GM19452 (cell line): Measurements from ENCODE around the gene HIGD2A.
"Not testable (repeated sequence)": the region's sequence is repeated elsewhere in the genome, so short reads cannot be mapped to it uniquely, and the experiment has no call there.

Experiments
- ATAC-seq: cut with Tn5 transposase; IDR thresholded peaks from one replicate; pipeline ENCODE4 v1.9.1; 2021; ENCODE audit not compliant: unreplicated experiment

HIGD2A gene

GRCh38 chr5:176394096-176394495, 5.5 kb downstream of the HIGD2A start:
- no peak for ATAC-seq

- ATAC-seq, result no peak
Measured at GRCh38 chr5:176394881-176395675, 6.5 kb downstream of the HIGD2A start.

DNA sequence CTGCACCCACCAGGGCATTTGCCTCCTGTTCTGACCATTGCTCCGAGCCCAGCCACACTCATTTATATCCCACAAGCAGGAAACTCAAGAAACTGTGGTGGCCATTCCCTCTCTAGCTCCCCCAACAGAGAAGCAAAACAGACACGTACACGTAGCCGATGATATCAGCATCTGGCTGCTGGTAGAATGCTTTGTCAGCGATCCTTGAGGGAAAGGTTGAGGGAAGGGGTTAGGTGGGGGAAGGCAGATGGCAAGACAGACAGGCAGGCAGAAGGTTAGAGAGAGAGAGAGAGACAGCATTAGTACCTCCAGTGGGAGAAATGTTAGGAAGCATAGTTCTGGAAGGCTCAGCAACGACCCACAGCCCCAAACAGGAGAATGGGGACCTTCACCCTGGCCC, 7.8 kb downstream of the HIGD2A start:
- ATAC-seq, result no peak

GRCh38 chr5:176397736-176398420, 9.3 kb downstream of the HIGD2A start:
- ATAC-seq, result no peak

GRCh38 chr5:176400382-176401156, 12.0 kb downstream of the HIGD2A start:
- no peak for ATAC-seq

DNA sequence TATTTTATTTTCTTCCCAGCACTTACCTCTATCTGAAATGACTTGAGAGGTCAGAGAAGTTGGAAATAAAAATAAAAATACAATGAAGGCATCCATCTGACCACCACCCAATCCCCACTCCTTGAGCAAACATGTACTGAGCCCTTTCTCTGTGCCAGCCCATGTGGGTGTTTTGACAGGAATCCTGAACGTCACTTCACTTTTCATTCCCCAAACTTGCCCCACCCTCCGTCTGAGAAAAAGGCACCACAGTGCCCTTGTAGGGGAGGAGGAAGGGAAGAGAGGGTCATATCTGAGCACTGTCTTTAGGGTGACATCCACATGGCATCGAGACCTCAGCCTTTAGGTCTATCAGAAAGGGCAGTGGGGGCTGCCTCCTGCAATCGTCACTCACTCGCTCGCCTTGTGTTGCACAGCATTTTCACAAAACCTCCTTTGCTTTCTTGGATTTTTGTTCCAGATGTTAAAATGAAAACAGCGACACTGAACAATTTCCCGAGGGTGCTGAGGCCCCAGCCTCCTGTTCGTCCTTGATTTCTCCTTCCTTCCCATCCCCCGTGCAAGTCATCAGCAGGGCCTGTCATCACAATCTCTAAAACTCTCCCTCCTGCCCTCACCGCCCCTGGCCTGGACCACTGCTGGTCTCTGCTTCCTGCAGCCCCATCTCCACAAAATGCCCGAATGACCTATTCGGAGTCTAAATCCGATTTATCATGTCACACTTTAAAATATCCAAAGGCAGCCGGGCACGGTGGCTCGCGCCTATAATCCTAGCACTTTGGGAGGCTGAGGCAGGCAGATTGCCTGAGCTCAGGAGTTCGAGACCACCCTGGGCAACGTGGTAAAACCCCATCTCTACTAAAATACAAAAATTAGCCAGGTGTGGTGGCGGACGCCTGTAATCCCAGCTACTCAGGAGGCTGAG, 13.0 kb downstream of the HIGD2A start:
- no peak for ATAC-seq

GRCh38 chr5:176405656-176406435, 17.3 kb downstream of the HIGD2A start:
- ATAC-seq, result no peak

- no peak for ATAC-seq
Measured at GRCh38 chr5:176406436-176407052, 18.0 kb downstream of the HIGD2A start.

- ATAC-seq, result no peak
Measured at GRCh38 chr5:176407456-176408251, 19.1 kb downstream of the HIGD2A start.

- ATAC-seq, result not testable (repeated sequence)
Measured at GRCh38 chr5:176408252-176408573, 19.7 kb downstream of the HIGD2A start.

DNA sequence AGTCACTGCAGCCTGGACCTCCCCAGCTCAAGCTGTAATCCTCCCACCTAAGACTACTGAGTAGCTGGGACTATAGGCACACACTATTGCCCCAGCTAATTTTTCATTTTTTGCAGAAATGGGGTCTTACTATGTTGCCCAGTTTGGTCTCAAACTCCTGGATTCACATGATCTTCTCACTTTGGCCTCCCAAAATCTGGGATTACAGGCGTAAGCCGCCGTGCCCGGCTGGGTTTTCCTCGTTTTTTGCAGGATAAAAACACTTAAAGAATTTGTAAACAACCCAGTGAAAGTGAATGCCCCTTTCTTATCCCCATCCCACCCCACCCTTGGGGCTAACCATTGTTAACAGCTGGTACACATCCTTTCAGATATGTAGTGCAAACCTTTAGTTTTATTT, 20.0 kb downstream of the HIGD2A start:
- no peak for ATAC-seq

- ATAC-seq, result no peak
Measured at GRCh38 chr5:176409765-176410164, 21.2 kb downstream of the HIGD2A start.

- no peak for ATAC-seq
Measured at GRCh38 chr5:176410486-176411180, 22.1 kb downstream of the HIGD2A start.

DNA sequence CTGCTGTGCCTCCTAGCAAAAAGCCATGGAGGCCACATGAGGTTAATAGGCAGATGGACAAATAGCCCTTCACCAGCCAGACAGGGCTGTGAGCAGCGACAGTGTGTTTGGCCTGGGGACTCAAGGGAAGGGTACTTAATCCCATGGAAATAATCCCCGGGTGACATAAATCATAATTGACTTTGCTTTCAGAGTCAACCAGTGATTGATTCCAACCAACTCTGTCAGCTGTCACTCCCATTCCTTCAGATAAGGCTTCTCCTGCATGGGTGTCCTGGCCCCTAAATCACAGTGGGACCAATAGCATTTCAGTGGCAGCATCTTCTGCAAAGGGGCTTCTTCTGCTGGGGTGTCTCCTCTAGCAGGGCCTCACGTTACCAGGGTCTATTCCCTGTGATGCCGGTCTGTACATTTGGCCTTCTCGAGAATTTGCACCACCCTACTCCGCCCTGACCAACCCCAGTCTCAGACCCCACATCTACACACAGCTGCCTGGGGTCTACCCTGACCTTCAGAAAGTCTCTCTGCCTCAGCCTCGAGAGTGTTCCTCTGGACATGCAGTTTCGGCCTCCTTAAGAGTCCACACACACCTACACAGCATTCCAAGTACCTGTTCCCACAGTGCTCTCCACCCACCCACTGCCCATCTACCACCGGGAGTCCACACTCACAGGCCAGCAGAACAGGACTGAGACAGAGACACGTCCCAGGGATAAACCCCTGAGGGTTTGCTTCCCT, 24.1 kb downstream of the HIGD2A start:
- ATAC-seq, result no peak

- no peak for ATAC-seq
Measured at GRCh38 chr5:176413255-176413565, 24.7 kb downstream of the HIGD2A start.

DNA sequence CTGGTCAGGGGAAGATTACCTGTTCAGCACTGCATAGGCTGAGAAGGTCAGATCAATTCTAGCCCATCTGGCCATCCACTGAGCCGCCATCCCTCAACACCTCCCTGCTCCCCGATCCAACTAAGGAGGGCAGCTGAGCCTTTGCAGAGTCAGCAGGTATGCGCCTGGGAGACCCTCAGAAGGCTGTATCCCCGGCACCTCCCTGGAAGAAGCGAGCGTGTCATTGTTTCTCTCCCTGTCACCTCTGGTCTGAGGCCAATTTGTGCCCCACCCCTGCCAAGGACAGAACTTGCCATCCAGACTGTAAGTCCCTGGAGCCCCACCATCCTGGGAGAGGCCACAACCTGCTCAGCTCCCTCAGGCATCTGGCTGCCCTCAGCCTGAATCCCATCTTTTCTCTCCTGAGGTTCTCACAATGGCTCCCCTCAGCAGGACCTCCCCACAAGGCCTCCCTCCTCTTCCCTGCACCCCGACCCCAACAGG, 25.2 kb downstream of the HIGD2A start:
- ATAC-seq, result no peak

DNA sequence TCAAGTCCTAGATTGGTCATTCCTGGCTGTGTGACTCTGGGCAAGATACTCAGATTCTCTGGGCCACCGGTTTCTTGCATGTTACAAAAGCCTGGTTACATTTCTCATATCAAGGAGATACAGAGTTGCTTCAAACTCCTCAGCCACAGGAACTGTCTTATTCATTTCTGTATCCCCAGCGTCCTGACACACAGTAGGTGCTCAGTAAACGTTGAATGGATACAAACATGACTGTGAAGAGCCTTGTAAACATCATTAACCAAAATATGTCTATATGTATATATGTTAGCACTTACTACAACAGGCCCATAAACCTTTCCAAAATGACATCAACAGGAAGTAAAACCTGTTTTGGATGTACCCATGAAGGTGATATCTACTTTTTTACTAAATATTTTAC, 26.2 kb downstream of the HIGD2A start:
- ATAC-seq, result no peak
